Natural killer cell treated with Interleukin-12 subunit alpha and Interleukin-12 subunit beta and Interleukin-15 and Interleukin-18, amount 100 ng/mL, for 72 hours (primary cell): ENCODE measurements around the gene COX5A. TPM values are rescaled to one million over a fixed set of nuclear protein-coding genes. Genes with fewer than 3 reads are reported as not detected.
"Not testable (repeated sequence)": the region's sequence is repeated elsewhere in the genome, so short reads cannot be mapped to it uniquely, and the experiment has no call there.

Source experiments
- ATAC-seq, 2 donors: fragments of 150-1000 bp; cut with Tn5 transposase in 1 of 2; sonication (Bioruptor Pico), chemical (Tn5 transposase) in 1 of 2; 2 replicates each; pipeline ENCODE4 v1.10.0; 2021
- DNase-seq: peaks from one replicate; pipeline ENCODE4 v3.0.0; 2022; ENCODE audit warnings: low spot score
- H3K27ac Mint-ChIP-seq, 2 donors: 1 replicate in 1 of 2; 2 replicates in 1 of 2; pipeline ENCODE4 v1.8.0; 2022; ENCODE audit warnings: mixed read lengths in 2 of 2, mild to moderate bottlenecking in 1 of 2, moderate library complexity in 1 of 2
- H3K27me3 Mint-ChIP-seq, 2 donors: 1 replicate in 1 of 2; 2 replicates in 1 of 2; pipeline ENCODE4 v1.8.0; 2022; ENCODE audit warnings: mixed read lengths in 2 of 2
- H3K36me3 Mint-ChIP-seq: one replicate; pipeline ENCODE4 v1.8.0; 2022; ENCODE audit warnings: mixed read lengths
- H3K4me1 Mint-ChIP-seq, 2 donors: 1 replicate in 1 of 2; 2 replicates in 1 of 2; pipeline ENCODE4 v1.8.0; 2022; ENCODE audit warnings: low read depth in 2 of 2, mixed read lengths in 2 of 2, mild to moderate bottlenecking in 1 of 2
- H3K4me3 Mint-ChIP-seq: one replicate; pipeline ENCODE4 v1.8.0; 2022; ENCODE audit warnings: mixed read lengths
- H3K9me3 Mint-ChIP-seq: 2 replicates; pipeline ENCODE4 v1.8.0; 2022; ENCODE audit warnings: mixed read lengths
- total RNA-seq, 2 donors: library from RNA; stranded (reverse); gene quantifications; one replicate each; pipeline ENCODE4 v1.2.3, GENCODE V29; 2022

The COX5A gene
- total RNA-seq, 2 donors from 2014 or later: 221 to 229 TPM

DNA sequence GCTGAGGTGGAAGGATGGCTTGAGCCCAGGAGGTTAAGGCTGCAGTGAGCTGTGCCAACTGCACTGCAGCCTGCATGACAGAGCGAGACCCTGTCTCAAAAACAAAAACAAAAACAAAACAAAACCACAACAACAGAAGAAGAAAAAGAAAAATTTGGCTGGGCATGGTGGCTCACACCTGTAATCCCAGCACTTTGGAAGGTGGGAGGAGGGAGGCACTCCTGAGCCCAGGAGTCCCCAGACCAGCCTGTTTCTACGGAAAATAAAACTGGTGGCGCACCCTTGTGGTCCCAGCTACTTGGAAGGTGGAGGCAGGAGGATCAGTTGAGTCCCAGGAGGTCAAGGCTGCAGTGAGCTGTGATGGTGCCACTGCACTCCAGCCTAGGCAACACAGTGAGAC lies 2.7 kb downstream of the COX5A start:
- not testable (repeated sequence) for ATAC-seq
- peak overlapping the region in 1 of 2 donors; percentile 32 for H3K27ac Mint-ChIP-seq

DNA sequence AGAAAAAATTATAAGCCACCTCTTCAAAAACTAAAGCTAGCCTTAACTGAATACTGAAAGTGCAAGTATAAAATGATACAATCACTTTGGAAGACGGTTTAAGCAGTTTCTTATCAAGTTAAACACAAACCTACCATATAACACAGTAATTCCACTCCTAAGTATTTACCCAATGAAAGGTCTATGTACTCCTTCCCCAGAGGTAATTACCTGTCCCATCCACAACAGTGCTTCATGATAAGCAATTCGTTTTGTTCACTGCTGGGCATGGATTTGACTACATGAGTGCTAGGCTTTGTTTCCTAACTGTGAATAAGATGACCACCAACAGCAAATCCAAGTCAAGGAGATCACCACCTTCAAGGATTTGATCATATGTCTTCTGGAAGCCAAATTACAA lies 4.3 kb downstream of the COX5A start:
- Mint-ChIP-seq H3K36me3 (peaks cover 11% of the 10 kb centered on the region), H3K4me3 (no peak overlapping the region), H3K9me3 (no peaks in the 10 kb centered on the region), H3K4me1 (peaks cover 17 to 22% of the 10 kb centered on the region in 2 donors), H3K27me3 (no peaks in the 10 kb centered on the region), H3K27ac (no peak overlapping the region)
- no peak for DNase-seq
- no peak for ATAC-seq

More for the DNA sequence above, 2.7 kb downstream of the COX5A start:
- H3K27me3 Mint-ChIP-seq, DNase-seq, H3K9me3 Mint-ChIP-seq: not testable (repeated sequence)
- H3K4me1 Mint-ChIP-seq: peaks cover 17 to 22% of the 10 kb centered on the region in 2 donors
- H3K36me3 Mint-ChIP-seq: peaks cover 11% of the 10 kb centered on the region
- peak overlapping the region; percentile 77 for H3K4me3 Mint-ChIP-seq

DNA sequence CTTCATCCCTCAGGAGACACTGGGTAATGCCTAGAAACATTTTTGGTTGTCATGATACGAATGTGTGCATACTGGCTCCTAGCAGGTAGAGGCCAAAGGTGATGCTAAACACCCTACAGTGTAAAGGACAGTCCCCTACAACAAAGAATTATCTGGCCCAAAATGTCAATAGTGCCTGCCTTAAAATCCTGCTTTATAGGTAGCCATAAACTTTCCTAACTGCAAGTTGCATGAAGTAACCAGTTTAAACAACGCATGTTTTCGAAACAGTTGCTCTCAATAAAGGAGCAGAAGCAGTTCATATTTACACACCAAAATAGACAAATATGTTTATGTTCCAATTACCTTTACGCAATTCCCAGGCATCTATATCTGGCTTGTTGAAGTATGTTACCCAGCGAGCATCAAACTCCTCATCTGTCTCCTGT lies 9.1 kb downstream of the COX5A start:
- Mint-ChIP-seq H3K27me3 (no peaks in the 10 kb centered on the region), H3K9me3 (no peaks in the 10 kb centered on the region), H3K36me3 (peaks cover 6% of the 10 kb centered on the region), H3K4me3 (no peak overlapping the region), H3K4me1 (peaks cover 5 to 6% of the 10 kb centered on the region in 2 donors), H3K27ac (no peak overlapping the region)
- no peak for ATAC-seq
- no peak for DNase-seq

GRCh38 chr15:74924525-74924924 lies 13.3 kb downstream of the COX5A start:
- Mint-ChIP-seq H3K27ac (no peak overlapping the region), H3K36me3 (peaks cover 12% of the 10 kb centered on the region), H3K4me3 (no peak overlapping the region), H3K27me3 (no peaks in the 10 kb centered on the region), H3K4me1 (no peaks in the 10 kb centered on the region), H3K9me3 (no peaks in the 10 kb centered on the region)
- ATAC-seq: no peak
- no peak for DNase-seq

DNA sequence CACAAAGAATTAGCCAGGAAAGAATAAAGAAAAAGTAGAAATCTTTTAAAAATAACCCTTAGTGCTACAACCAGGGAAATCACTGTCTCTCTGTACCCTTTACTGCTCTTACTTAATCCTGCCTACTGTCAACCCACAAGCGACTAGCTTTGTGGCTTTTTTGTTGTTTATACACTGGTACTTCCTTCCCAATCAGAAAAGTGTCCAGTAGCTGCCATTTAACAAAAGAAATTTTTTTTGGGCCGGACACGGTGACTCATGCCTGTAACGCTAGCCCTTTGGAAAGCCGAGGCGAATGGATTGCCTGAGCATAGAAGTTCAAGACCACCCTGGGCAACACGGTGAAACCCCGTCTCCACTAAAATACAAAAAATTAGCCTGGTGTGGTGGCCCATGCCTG lies 17.4 kb downstream of the COX5A start:
- H3K27ac Mint-ChIP-seq: peak overlapping the region in 1 of 2 donors; percentile 70
- ATAC-seq: peak in 1 of 2 donors; percentile 11

GRCh38 chr15:74917676-74918075 lies 20.2 kb downstream of the COX5A start:
- no peaks in the 10 kb centered on the region for H3K4me1 Mint-ChIP-seq
- H3K27ac Mint-ChIP-seq: no peak overlapping the region
- DNase-seq (no peak), ATAC-seq (no peak)
- no peaks in the 10 kb centered on the region for H3K9me3 Mint-ChIP-seq
- H3K4me3 Mint-ChIP-seq: no peak overlapping the region
- H3K27me3 Mint-ChIP-seq: no peaks in the 10 kb centered on the region
- peaks cover 18% of the 10 kb centered on the region for H3K36me3 Mint-ChIP-seq

More for the DNA sequence above, 17.4 kb downstream of the COX5A start:
- no peak overlapping the region for H3K4me3 Mint-ChIP-seq
- H3K27me3 Mint-ChIP-seq: no peaks in the 10 kb centered on the region
- no peaks in the 10 kb centered on the region for H3K4me1 Mint-ChIP-seq
- H3K36me3 Mint-ChIP-seq: peaks cover 23% of the 10 kb centered on the region
- no peaks in the 10 kb centered on the region for H3K9me3 Mint-ChIP-seq
- DNase-seq: no peak

- not testable (repeated sequence) for H3K27me3 Mint-ChIP-seq, H3K27ac Mint-ChIP-seq, H3K4me1 Mint-ChIP-seq, DNase-seq, ATAC-seq, H3K9me3 Mint-ChIP-seq, H3K4me3 Mint-ChIP-seq, H3K36me3 Mint-ChIP-seq
Observed at GRCh38 chr15:74913799-74914198, 24.1 kb downstream of the COX5A start.

DNA sequence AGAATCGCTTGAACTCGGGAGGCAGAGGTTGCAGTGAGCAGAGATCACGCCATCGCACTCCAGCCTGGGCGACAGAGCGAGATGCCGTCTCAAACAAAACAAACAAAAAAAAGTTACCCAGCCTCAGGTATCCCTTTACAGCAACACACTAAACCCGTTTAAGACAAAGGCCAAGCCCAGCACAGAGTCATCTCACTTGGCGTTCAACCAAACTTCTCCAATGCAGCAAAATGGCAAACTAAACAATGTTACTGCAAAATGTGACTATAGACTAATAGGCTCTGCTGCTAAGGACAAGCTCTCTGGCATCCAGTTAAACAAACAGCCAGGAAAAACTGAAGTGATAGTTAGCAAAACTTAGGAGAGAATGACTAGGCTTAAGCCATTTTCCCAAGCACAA lies 24.8 kb downstream of the COX5A start:
- Mint-ChIP-seq H3K27ac (no peak overlapping the region), H3K27me3 (no peaks in the 10 kb centered on the region), H3K36me3 (no peaks in the 10 kb centered on the region), H3K9me3 (no peaks in the 10 kb centered on the region), H3K4me3 (no peak overlapping the region), H3K4me1 (peaks cover 0 to 3% of the 10 kb centered on the region in 2 donors)
- ATAC-seq: no peak
- DNase-seq: no peak

GRCh38 chr15:74908635-74909034 lies 29.2 kb downstream of the COX5A start:
- Mint-ChIP-seq H3K27me3 (no peaks in the 10 kb centered on the region), H3K36me3 (peaks cover 4% of the 10 kb centered on the region), H3K9me3 (no peaks in the 10 kb centered on the region), H3K4me1 (peaks cover 20 to 26% of the 10 kb centered on the region in 2 donors), H3K27ac (no peak overlapping the region), H3K4me3 (no peak overlapping the region)
- DNase-seq (no peak), ATAC-seq (no peak)

DNA sequence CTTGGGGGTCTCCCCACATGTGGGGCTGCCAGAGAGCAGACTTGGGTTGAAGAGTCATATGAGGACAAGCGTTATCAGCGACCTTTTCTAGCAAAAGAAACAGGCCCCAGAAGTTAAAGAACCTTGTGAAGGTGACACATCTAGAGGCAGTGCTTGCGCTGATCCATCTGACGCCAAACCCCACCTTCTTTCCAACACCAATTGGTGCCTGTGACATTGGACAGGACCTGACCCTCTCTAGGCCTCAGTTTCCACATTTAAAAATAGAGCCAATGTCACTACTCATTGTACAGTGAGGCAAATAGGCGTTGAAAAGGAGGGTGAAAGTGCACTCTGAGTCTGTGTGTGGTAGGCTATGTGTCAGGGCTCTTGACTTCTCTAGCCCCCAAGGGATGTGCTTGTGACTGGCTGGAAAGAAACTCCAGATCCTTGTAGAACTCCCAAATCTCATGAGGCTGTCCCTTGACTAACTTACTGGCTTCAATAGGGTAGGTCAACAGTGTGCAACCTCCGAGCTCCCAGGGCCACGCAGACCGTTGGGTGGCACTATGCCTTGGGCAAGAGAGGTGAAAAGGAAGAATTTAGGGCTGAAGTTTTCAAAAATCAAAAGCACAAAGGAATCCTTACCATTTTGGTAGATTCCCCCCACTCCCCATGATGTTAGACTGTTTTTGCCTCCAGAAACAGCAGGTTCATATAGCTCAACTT lies 30.6 kb downstream of the COX5A start:
- peak overlapping the region; percentile 89 to 93 for H3K27ac Mint-ChIP-seq
- peaks cover 5% of the 10 kb centered on the region for H3K36me3 Mint-ChIP-seq
- peaks cover 23 to 29% of the 10 kb centered on the region in 2 donors for H3K4me1 Mint-ChIP-seq
- peak in 1 of 2 donors; percentile 6 for ATAC-seq
- no peaks in the 10 kb centered on the region for H3K9me3 Mint-ChIP-seq
- H3K4me3 Mint-ChIP-seq: peak overlapping the region; percentile 98
- no peak for DNase-seq
- H3K27me3 Mint-ChIP-seq: no peaks in the 10 kb centered on the region

DNA sequence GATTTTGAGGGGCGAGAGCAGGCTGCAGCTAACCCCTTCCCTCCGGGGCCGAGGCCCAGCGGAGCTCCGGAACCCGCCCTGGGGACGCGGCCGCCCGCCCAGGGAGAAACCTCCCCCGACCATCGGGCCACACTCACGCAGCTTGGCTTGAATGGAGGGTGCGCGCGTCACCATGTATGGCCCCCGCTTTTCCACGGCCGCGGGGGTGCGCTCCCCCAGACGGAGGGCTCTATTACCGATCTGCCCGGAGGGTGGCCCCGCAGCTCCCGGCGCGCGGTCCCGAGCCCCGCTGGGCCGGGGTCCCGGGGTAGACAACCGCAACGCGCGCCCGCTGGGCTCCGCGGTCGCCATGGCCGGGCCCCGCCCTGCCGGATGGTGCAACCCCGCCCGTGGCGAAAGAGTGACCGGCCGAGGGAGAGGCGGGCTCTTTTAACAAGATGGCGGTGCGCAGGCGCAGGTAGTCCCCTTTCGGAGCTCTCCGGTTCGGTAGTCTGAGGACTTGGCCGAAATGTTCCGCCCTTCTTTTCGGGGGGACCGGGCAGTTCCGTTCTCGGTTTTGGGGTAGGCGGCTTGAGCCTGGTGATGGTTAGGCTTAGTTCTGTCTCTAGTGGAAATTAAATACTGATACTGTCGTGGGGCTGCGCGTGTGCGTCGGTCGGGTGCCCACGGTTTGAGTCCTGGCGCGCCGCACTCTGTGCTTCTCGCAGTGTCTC lies 31.3 kb downstream of the COX5A start, which contains the start of gene FAM219B:
FAM219B (minus strand) TSS at position 402 of the 713 bp plus-strand sequence; CDS start at position 351, 51 bp downstream.
- H3K27ac Mint-ChIP-seq: peak within 1 kb of the TSS; percentile 89 to 93
- H3K9me3 Mint-ChIP-seq: no peaks in the 10 kb centered on the region
- peaks cover 25 to 29% of the 10 kb centered on the region in 2 donors for H3K4me1 Mint-ChIP-seq
- DNase-seq (peak; percentile 95), ATAC-seq (peak; percentile 94 to 96)
- peaks cover 5% of the 10 kb centered on the region for H3K36me3 Mint-ChIP-seq
- no peaks in the 10 kb centered on the region for H3K27me3 Mint-ChIP-seq
- peak within 1 kb of the TSS; percentile 98 for H3K4me3 Mint-ChIP-seq

- Mint-ChIP-seq H3K27me3 (no peaks in the 10 kb centered on the region), H3K27ac (peak overlapping the region; percentile 48 to 93), H3K4me3 (peak overlapping the region; percentile 98), H3K36me3 (peaks cover 5% of the 10 kb centered on the region), H3K9me3 (no peaks in the 10 kb centered on the region), H3K4me1 (peaks cover 25 to 29% of the 10 kb centered on the region in 2 donors)
- ATAC-seq: peak in 1 of 2 donors; percentile 43
- DNase-seq: no peak
Observed at GRCh38 chr15:74906067-74906449, 31.8 kb downstream of the COX5A start.

DNA sequence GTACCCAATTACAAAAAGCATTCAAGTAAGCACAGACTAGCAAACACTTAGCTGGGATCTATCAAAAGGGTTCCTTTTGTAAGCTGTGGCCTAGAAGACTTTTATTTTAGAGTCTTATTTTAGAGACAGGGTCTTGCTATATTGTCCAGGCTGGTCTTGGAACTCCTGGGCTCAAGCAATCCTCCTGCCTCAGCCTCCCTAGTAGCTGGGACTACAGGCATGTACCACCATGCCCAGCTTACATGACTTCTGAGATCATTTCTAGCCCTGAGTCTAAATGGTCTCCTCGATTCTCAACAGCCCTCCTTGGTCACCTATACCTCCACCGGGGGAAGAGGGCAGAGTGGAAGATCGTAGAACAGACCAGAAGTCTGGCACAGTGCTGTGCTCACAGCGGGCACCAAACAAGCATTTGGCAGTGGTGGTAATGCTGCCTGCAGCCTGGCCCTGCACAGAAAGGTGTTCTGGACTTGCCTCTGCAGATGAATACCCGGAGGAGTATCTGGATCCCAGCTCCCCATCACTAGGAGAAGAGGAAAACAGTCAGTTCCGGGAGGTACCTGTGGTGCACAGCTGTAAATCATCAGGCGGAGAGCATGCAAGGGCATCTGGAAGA lies 33.6 kb downstream of the COX5A start:
- peaks cover 29 to 31% of the 10 kb centered on the region in 2 donors for H3K4me1 Mint-ChIP-seq
- DNase-seq: no peak
- H3K27ac Mint-ChIP-seq: peak overlapping the region in 1 of 2 donors; percentile 93
- H3K36me3 Mint-ChIP-seq: peaks cover 11% of the 10 kb centered on the region
- no peaks in the 10 kb centered on the region for H3K9me3 Mint-ChIP-seq
- ATAC-seq: no peak
- H3K27me3 Mint-ChIP-seq: no peaks in the 10 kb centered on the region
- peak overlapping the region; percentile 98 for H3K4me3 Mint-ChIP-seq

GRCh38 chr15:74903676-74904075 lies 34.2 kb downstream of the COX5A start:
- peaks cover 29 to 31% of the 10 kb centered on the region in 2 donors for H3K4me1 Mint-ChIP-seq
- peaks cover 11% of the 10 kb centered on the region for H3K36me3 Mint-ChIP-seq
- peak overlapping the region in 1 of 2 donors; percentile 13 for H3K27ac Mint-ChIP-seq
- ATAC-seq (no peak), DNase-seq (no peak)
- no peaks in the 10 kb centered on the region for H3K9me3 Mint-ChIP-seq
- H3K4me3 Mint-ChIP-seq: peak overlapping the region; percentile 4
- H3K27me3 Mint-ChIP-seq: no peaks in the 10 kb centered on the region
